Panc1 (cell line): Measurements from ENCODE around the gene SLC35F4. TPM values are rescaled to one million over a fixed set of nuclear protein-coding genes. Genes with fewer than 3 reads are reported as not detected.

Experiments
- ATAC-seq: fragments of 200-7000 bp; cut with Tn5 transposase; 2 replicates; pipeline ENCODE4 v1.9.1; 2020; ENCODE audit warnings: mild to moderate bottlenecking, moderate library complexity
- BruUV-seq: library from RNA; stranded (reverse); fragments of 400-500 nt; replicated peaks from 2 replicates; lab custom pipeline; 2021; lab: Mats Ljungman, UMichigan
- CTCF ChIA-PET: fragments of 300-600 bp; sonication (Branson Sonifier 250); formaldehyde crosslinking; loops from one replicate; lab custom pipeline; 2022; ENCODE audit warnings: antibody characterized with exemption; lab: Charles Lee
- POLR2A ChIA-PET: fragments of 300-600 bp; sonication (Branson Sonifier 250); formaldehyde crosslinking; loops from one replicate; lab custom pipeline; 2022; ENCODE audit warnings: antibody characterized with exemption; lab: Charles Lee
- DNase-seq: peaks from one replicate; pipeline ENCODE4 v3.0.0-alpha.2; 2010; ENCODE audit warnings: low read depth, low spot score
- H3K27ac ChIP-seq: 2 replicates; pipeline ENCODE4 v1.5.1; 2011; ENCODE audit warnings: mild to moderate bottlenecking, low read length, inconsistent platforms
- H3K27me3 ChIP-seq: fragments of 200-500 bp; sonication (Bioruptor generic); 2 replicates; pipeline ENCODE4 v1.6.0; 2014; ENCODE audit warnings: low read length, inconsistent platforms; ENCODE audit not compliant: control insufficient read depth, insufficient read depth
- H3K36me3 ChIP-seq: fragments of 200-500 bp; sonication (Bioruptor generic); 2 replicates; pipeline ENCODE4 v1.5.1; 2014; ENCODE audit warnings: inconsistent platforms, mild to moderate bottlenecking, low read length, moderate library complexity; ENCODE audit not compliant: control insufficient read depth, insufficient read depth
- H3K4me1 ChIP-seq: 2 replicates; pipeline ENCODE4 v1.5.1; 2011; ENCODE audit warnings: inconsistent platforms, mild to moderate bottlenecking, low read length, moderate library complexity; ENCODE audit not compliant: control insufficient read depth, insufficient read depth
- H3K4me3 ChIP-seq, 2 experiments: 2 replicates each; pipeline ENCODE4 v1.5.1; 2011 to 2012; ENCODE audit warnings: low read depth in 2 of 2, low read length in 2 of 2, mild to moderate bottlenecking in 2 of 2, inconsistent platforms in 1 of 2, moderate library complexity in 1 of 2
- H3K9me3 ChIP-seq: fragments of 200-500 bp; sonication (Bioruptor generic); 2 replicates; pipeline ENCODE4 v1.5.1; 2014; ENCODE audit warnings: low read depth, mild to moderate bottlenecking, inconsistent platforms, low read length, moderate library complexity; ENCODE audit not compliant: control insufficient read depth, insufficient read depth
- POLR2AphosphoS5 ChIP-seq: IDR thresholded peaks from 2 replicates; pipeline ENCODE4 v1.6.1; 2012; ENCODE audit warnings: mild to moderate bottlenecking, low read depth, low read length, moderate library complexity
- SIN3A ChIP-seq: IDR thresholded peaks from 2 replicates; pipeline ENCODE4 v1.6.1; 2012; ENCODE audit warnings: low read depth, mild to moderate bottlenecking, low read length, moderate library complexity, borderline replicate concordance; ENCODE audit not compliant: insufficient read depth
- TCF7L2 ChIP-seq: IDR thresholded peaks from 2 replicates; pipeline ENCODE4 v1.6.1; 2011; ENCODE audit warnings: mild to moderate bottlenecking, low read depth, low read length, inconsistent platforms
- in situ Hi-C: cut with HindIII; loops from 2 replicates; pipeline ENCODE4 v1.10.0; 2016; ENCODE audit warnings: low sequenced_read_pairs, low pct_unique_long_range_greater_than_20kb
- intact Hi-C: fragments of 100-400 bp; cut with micrococcal nuclease; formaldehyde crosslinking; loops from one replicate; pipeline ENCODE4 v1.10.0; 2022; ENCODE audit not compliant: unreplicated experiment
- total RNA-seq: library from RNA; stranded (reverse); gene quantifications from one replicate; pipeline ENCODE4 v1.2.1, GENCODE V29; 2021; ENCODE audit not compliant: unreplicated experiment
- TF ChIP-seq, protein P1 (sequence below), 2 experiments: IDR thresholded peaks; 2 replicates each; pipeline ENCODE4 v1.6.1; 2011 to 2012; ENCODE audit warnings: low read depth in 2 of 2, control low read depth in 1 of 2, low read length in 1 of 2, mild to moderate bottlenecking in 1 of 2, moderate library complexity in 1 of 2; ENCODE audit not compliant: insufficient read depth in 1 of 2
- TF ChIP-seq, protein P2 (sequence below): fragments of 450-650 bp; IDR thresholded peaks from 2 replicates; pipeline ENCODE4 v1.5.1; 2017; ENCODE audit warnings: mild to moderate bottlenecking

Gene SLC35F4
- total RNA-seq, 1 experiment from 2014 or later = not detected

DNA sequence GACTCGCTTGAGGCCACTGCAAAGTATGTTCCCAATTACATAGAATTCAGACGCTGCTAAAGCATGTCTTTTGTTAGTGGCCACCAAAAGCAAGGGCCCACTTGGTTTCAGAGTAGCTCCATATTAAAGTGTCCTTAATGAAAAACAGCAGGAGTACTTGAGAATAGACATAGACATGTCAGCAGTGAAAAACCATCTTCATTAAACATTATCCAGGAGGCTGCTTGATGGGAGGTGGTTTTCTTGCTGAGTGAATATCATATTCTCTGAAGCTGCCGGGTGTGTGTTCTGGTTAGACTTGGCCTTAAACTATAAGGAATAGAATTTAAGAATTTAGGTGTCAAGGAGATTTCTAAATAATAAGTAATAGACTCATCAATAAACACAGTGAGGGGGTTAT lies 292.7 kb downstream of the SLC35F4 start:
- no peaks in the 10 kb centered on the region for H3K4me1 ChIP-seq
- intact Hi-C loops = no loop called here
- H3K27me3 ChIP-seq = no peaks in the 10 kb centered on the region

DNA sequence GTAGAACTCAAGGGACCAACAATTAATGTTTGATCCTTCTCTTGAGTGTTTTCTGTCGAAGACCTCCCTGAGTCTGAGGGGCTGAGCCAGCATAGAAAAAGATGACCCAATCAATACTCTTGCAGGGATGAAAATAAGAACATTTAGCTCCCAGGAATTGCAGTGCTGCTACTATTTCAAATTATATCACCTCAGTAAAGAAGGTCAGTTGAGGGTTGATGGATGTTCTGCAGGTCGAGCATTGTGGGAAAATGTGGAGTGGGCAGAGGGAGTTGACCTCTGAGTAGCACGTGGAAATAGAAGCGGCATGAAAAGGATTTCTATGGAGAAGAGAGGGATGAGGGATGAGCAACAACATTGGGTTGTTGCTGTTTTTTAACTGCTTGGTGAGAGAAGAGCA lies 297.3 kb downstream of the SLC35F4 start:
- Histone ChIP-seq H3K36me3 (no peaks in the 10 kb centered on the region), H3K27me3 (no peaks in the 10 kb centered on the region), H3K9me3 (no peaks in the 10 kb centered on the region), H3K4me1 (no peaks in the 10 kb centered on the region), H3K4me3 (no peak overlapping the region), H3K27ac (no peak overlapping the region)
- in situ Hi-C loops (no loop called here), intact Hi-C loops (no loop called here)
- no TSS peak for BruUV-seq
- DNase-seq (no peak), ATAC-seq (no peak)
- ChIA-PET POLR2A (no interaction called here), CTCF (no interaction called here)
- TF ChIP-seq POLR2AphosphoS5 = no peak
- TF ChIP-seq, protein P1, sequence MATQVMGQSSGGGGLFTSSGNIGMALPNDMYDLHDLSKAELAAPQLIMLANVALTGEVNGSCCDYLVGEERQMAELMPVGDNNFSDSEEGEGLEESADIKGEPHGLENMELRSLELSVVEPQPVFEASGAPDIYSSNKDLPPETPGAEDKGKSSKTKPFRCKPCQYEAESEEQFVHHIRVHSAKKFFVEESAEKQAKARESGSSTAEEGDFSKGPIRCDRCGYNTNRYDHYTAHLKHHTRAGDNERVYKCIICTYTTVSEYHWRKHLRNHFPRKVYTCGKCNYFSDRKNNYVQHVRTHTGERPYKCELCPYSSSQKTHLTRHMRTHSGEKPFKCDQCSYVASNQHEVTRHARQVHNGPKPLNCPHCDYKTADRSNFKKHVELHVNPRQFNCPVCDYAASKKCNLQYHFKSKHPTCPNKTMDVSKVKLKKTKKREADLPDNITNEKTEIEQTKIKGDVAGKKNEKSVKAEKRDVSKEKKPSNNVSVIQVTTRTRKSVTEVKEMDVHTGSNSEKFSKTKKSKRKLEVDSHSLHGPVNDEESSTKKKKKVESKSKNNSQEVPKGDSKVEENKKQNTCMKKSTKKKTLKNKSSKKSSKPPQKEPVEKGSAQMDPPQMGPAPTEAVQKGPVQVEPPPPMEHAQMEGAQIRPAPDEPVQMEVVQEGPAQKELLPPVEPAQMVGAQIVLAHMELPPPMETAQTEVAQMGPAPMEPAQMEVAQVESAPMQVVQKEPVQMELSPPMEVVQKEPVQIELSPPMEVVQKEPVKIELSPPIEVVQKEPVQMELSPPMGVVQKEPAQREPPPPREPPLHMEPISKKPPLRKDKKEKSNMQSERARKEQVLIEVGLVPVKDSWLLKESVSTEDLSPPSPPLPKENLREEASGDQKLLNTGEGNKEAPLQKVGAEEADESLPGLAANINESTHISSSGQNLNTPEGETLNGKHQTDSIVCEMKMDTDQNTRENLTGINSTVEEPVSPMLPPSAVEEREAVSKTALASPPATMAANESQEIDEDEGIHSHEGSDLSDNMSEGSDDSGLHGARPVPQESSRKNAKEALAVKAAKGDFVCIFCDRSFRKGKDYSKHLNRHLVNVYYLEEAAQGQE (IDR thresholded peaks at IDR 0.05; ENCODE audit: insufficient read depth in 1 of 2, low read depth in 2 of 2, low read length in 1 of 2) = no peak
- TF ChIP-seq, protein P2, sequence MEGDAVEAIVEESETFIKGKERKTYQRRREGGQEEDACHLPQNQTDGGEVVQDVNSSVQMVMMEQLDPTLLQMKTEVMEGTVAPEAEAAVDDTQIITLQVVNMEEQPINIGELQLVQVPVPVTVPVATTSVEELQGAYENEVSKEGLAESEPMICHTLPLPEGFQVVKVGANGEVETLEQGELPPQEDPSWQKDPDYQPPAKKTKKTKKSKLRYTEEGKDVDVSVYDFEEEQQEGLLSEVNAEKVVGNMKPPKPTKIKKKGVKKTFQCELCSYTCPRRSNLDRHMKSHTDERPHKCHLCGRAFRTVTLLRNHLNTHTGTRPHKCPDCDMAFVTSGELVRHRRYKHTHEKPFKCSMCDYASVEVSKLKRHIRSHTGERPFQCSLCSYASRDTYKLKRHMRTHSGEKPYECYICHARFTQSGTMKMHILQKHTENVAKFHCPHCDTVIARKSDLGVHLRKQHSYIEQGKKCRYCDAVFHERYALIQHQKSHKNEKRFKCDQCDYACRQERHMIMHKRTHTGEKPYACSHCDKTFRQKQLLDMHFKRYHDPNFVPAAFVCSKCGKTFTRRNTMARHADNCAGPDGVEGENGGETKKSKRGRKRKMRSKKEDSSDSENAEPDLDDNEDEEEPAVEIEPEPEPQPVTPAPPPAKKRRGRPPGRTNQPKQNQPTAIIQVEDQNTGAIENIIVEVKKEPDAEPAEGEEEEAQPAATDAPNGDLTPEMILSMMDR = no peak
- TF ChIP-seq SIN3A = no peak
- TF ChIP-seq TCF7L2 = no peak

More for the DNA sequence above, 292.7 kb downstream of the SLC35F4 start:
- no peak for TF ChIP-seq POLR2AphosphoS5
- TF ChIP-seq, protein P1 (IDR thresholded peaks at IDR 0.05; ENCODE audit: insufficient read depth in 1 of 2, low read depth in 2 of 2, low read length in 1 of 2) = no peak
- TF ChIP-seq, protein P2 = no peak
- no peak for TF ChIP-seq SIN3A
- no peak for TF ChIP-seq TCF7L2
- ATAC-seq (no peak), DNase-seq (no peak)
- ChIA-PET POLR2A (no interaction called here), CTCF (no interaction called here)
- in situ Hi-C loops = no loop called here
- Histone ChIP-seq H3K36me3 (no peaks in the 10 kb centered on the region), H3K4me3 (no peak overlapping the region), H3K9me3 (no peaks in the 10 kb centered on the region), H3K27ac (no peak overlapping the region)
- BruUV-seq = no TSS peak
